IPS DF 6.9 (cell line): ENCODE results near the gene OR52W1.
"Not testable (repeated sequence)": the region's sequence is repeated elsewhere in the genome, so short reads cannot be mapped to it uniquely, and the experiment has no call there.

Experiments used
- DNase-seq: peaks from one replicate; pipeline ENCODE4 v3.0.0-alpha.2; 2013; ENCODE audit warnings: low read depth, low spot score
- H3K27ac ChIP-seq: one replicate; pipeline ENCODE4 v1.5.1; 2013; ENCODE audit warnings: low read length, control low read depth
- H3K27me3 ChIP-seq: 2 replicates; pipeline ENCODE4 v1.6.1; 2013; ENCODE audit warnings: mild to moderate bottlenecking, low read length; ENCODE audit not compliant: control insufficient read depth, insufficient read depth
- H3K36me3 ChIP-seq: 2 replicates; pipeline ENCODE4 v1.6.1; 2013; ENCODE audit warnings: low read length; ENCODE audit not compliant: control insufficient read depth, insufficient read depth
- H3K4me1 ChIP-seq: 2 replicates; pipeline ENCODE4 v1.6.1; 2013; ENCODE audit warnings: low read length; ENCODE audit not compliant: control insufficient read depth, insufficient read depth
- H3K4me3 ChIP-seq: 2 replicates; pipeline ENCODE4 v1.5.1; 2013; ENCODE audit warnings: mild to moderate bottlenecking, low read length
- H3K9me3 ChIP-seq: 2 replicates; pipeline ENCODE4 v1.6.1; 2013; ENCODE audit warnings: low read length, inconsistent platforms; ENCODE audit not compliant: control insufficient read depth, insufficient read depth
- WGBS: extraction: QIAGEN DNeasy Blood & Tissue Kit; methylation state at CpG from one replicate; pipeline ENCODE4 v1.1.7; 2013; ENCODE audit warnings: mixed read lengths, missing lambda C conversion rate; ENCODE audit not compliant: insufficient read length, insufficient coverage; 5-methylcytosine and 5-hydroxymethylcytosine counted together

The OR52W1 gene

DNA sequence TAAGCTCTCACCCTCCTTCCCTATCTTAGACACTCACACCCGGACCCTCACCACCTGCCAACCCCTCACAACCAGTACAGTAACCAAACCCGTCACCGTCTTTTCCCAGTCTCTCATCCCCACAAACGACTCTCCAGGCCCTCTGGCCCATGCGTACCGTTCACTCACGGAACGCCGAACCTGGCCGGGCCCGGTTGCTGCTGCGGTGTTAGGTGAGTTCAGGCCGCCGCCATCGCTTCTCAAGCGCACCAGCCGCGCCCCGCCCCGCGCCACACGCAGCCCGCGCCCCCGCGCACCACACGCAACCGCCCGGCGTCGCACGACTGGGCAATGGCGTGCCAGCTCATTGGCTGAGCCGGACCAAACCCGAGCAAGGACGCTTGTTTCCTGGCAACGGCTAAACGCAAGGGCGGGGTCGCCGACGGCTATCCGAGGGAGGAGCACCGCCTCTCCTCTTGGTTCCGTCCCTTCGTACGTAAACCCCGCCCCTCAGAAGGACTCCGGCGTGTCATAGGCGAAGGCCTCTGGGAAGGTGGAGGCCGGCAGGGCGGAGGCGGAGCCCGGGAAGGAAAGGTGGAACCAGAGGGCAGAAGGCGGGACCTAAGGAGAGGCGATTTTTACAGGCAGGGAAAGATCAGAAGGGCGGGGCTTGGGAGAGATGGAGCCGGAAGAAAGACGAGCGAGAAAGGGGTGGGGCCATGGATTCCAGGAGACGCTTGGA, 35.5 kb downstream of the OR52W1 start, which contains the start of gene FHIP1B:
Gene FHIP1B (minus strand): TSS at position 250 of the 721 bp plus-strand sequence. CDS start 10,120 bp downstream, outside the sequence.
- peak; percentile 99 for DNase-seq
- WGBS = no CpG with 5 or more reads among the region's 62 CpGs
- 0 out of 2 replicates have a peak, but pooled peaks cover 1% of the 10 kb centered on the region for H3K27me3 ChIP-seq

GRCh38 chr11:6237266-6237665, 38.2 kb downstream of the OR52W1 start:
- no CpG with 5 or more reads among the region's 4 CpGs for WGBS
- no peaks in the 10 kb centered on the region; the same call in 1 of the 2 replicates for H3K4me1 ChIP-seq
- H3K27me3 ChIP-seq = 0 out of 2 replicates have a peak, but pooled peaks cover 1% of the 10 kb centered on the region
- no peak overlapping the region for H3K27ac ChIP-seq
- H3K9me3 ChIP-seq = no peaks in the 10 kb centered on the region
- H3K4me3 ChIP-seq = no peak overlapping the region
- H3K36me3 ChIP-seq = no peaks in the 10 kb centered on the region
- no peak for DNase-seq

More for the DNA sequence above, 35.5 kb downstream of the OR52W1 start, which contains the start of gene FHIP1B:
- Histone ChIP-seq H3K36me3 (no peaks in the 10 kb centered on the region), H3K9me3 (no peaks in the 10 kb centered on the region), H3K4me1 (no peaks in the 10 kb centered on the region; the same call in 1 of the 2 replicates), H3K27ac (no peak within 1 kb of the TSS), H3K4me3 (peak within 1 kb of the TSS; percentile 90; the same call in 1 of the 2 replicates)

DNA sequence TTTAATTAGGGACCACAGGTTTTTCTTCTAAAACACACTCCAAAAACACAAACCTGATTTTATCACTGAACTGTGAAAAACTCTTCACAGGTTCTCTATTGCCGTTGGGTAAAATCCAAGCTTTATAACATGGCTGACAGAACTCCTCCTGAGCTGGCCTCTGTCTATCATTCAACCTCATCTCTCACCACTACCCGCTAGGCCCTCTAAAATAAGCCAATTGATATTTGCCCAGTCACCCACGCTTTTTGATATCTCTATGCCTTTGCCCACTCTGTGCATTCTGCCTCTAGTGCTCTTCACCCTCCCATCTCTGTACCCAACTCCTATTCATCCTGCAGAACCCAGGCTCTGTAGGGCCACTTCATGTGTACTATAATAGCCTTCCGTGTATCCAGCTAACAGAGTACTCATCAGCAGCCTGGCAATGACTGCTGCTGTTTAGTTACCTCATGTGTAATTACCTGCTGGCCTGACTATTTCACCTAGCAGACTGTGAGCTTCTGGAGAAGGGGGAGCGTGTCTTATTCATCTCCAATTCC, 38.8 kb downstream of the OR52W1 start:
- Histone ChIP-seq H3K9me3 (no peaks in the 10 kb centered on the region), H3K27ac (no peak overlapping the region), H3K36me3 (no peaks in the 10 kb centered on the region), H3K4me3 (no peak overlapping the region), H3K4me1 (no peaks in the 10 kb centered on the region; the same call in 1 of the 2 replicates), H3K27me3 (0 out of 2 replicates have a peak, but pooled peaks cover 1% of the 10 kb centered on the region)
- no CpG with 5 or more reads among the region's 5 CpGs for WGBS
- DNase-seq = no peak

DNA sequence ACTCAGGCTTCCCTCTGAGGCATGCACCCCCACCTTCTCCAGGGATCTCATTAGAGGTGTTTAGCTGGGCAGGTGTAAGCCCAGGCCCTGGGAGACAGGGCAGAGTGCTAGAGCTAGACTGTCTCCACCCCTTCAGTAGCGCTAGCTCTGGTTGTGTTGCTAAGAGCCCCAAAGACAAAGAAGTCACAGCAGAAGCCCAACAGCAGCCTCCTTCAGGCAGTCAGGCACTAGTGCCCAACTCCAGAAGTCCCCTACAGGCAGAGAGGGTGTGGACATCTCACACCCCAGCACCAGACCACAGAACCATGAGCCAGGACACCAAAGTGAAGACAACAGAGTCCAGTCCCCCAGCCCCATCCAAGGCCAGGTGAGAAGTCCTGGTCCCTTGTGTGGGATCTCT, 39.9 kb downstream of the OR52W1 start, which contains the start of gene CNGA4:
Gene CNGA4 (plus strand): TSS at position 188 of the 400 bp plus-strand sequence. CDS start 118 bp downstream, at position 306.
- Histone ChIP-seq H3K27ac (no peak within 1 kb of the TSS), H3K27me3 (0 out of 2 replicates have a peak, but pooled peaks cover 1% of the 10 kb centered on the region), H3K9me3 (no peaks in the 10 kb centered on the region), H3K4me3 (no peak within 1 kb of the TSS), H3K36me3 (no peaks in the 10 kb centered on the region), H3K4me1 (no peaks in the 10 kb centered on the region)
- WGBS = no CpG with 5 or more reads among the region's 1 CpG
- DNase-seq = no peak

- no peaks in the 10 kb centered on the region for H3K4me1 ChIP-seq
- H3K9me3 ChIP-seq = no peaks in the 10 kb centered on the region
- no peak overlapping the region for H3K4me3 ChIP-seq
- DNase-seq = no peak
- H3K27me3 ChIP-seq = 0 out of 2 replicates have a peak, but pooled peaks cover 1% of the 10 kb centered on the region
- no peaks in the 10 kb centered on the region for H3K36me3 ChIP-seq
- no CpG with 5 or more reads among the region's 28 CpGs for WGBS
- no peak overlapping the region for H3K27ac ChIP-seq
Observed at GRCh38 chr11:6240139-6240538, 41.1 kb downstream of the OR52W1 start.

DNA sequence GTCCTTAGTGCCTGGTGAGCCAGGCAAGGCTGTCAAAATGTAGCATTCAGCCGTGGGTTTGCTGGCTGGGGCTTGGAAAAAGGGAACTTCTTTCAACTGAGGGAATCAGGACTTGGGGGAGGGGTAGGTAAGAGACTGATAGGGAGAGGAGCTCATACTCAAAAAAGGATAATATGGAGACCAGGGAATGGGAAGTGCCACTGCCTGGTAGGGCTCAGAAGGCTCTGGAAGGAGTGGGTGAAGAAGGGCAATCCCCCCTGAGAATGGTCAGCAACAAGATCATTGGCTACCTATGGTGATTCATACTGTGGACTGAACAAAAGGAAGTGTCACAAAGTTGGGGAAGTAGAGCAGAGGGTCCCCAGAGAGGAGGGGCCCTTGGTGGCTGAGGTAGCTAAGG, 41.8 kb downstream of the OR52W1 start:
- H3K36me3 ChIP-seq = no peaks in the 10 kb centered on the region
- H3K27ac ChIP-seq = no peak overlapping the region
- H3K9me3 ChIP-seq = no peaks in the 10 kb centered on the region
- H3K27me3 ChIP-seq = 0 out of 2 replicates have a peak, but pooled peaks cover 1% of the 10 kb centered on the region
- DNase-seq = no peak
- no peaks in the 10 kb centered on the region for H3K4me1 ChIP-seq
- WGBS = no CpG with 5 or more reads among the region's 1 CpG
- H3K4me3 ChIP-seq = no peak overlapping the region

GRCh38 chr11:6241316-6241715, 42.3 kb downstream of the OR52W1 start:
- Histone ChIP-seq H3K36me3 (no peaks in the 10 kb centered on the region), H3K9me3 (no peaks in the 10 kb centered on the region), H3K27ac (no peak overlapping the region), H3K27me3 (0 out of 2 replicates have a peak, but pooled peaks cover 1% of the 10 kb centered on the region), H3K4me3 (no peak overlapping the region), H3K4me1 (no peaks in the 10 kb centered on the region)
- DNase-seq = no peak
- WGBS = no CpG with 5 or more reads among the region's 7 CpGs

DNA sequence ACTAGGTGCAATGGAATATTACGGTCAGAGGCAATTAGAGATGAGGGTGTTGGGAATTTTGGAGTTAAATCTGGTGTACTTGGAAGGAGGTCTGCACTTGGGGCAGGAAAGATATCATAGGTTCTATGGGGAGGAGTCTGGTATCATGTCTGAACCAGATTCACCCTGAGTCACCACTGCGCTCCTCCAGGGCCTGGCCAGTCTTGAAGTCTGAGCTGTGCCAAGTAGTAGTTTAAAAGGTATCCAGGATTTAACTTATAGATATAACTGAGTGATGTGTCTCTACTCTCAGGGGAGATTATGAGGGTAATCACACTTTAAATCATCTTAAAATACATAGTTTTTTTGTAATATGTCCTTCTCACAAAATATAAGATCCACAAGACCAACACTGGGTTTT, 46.5 kb downstream of the OR52W1 start:
- H3K27me3 ChIP-seq = no peaks in the 10 kb centered on the region
- H3K36me3 ChIP-seq = no peaks in the 10 kb centered on the region
- no peaks in the 10 kb centered on the region for H3K9me3 ChIP-seq
- no peak overlapping the region for H3K4me3 ChIP-seq
- H3K4me1 ChIP-seq = no peaks in the 10 kb centered on the region
- WGBS = 100% methylated on average over 1 of the region's 2 CpGs
- no peak overlapping the region for H3K27ac ChIP-seq
- DNase-seq = no peak

DNA sequence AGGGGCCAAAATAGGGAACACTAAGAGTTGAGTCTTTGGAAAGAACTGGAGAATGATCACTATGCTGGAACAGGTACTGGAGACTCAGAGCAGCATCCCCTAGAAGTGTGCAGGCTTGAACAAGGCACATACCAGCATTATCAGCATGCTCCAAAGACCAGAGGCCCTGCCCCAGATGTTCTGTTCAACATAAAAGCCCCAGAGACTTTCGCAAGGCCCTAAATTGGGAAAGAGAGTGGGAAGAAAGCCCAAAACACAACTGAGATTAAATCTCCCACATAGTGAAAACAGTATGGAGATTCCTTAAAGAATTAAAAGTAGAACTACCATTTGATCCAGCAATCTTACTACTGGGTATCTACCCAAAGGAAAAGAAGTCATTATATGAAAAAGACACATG, 49.2 kb downstream of the OR52W1 start:
- no peaks in the 10 kb centered on the region for H3K4me1 ChIP-seq
- H3K27ac ChIP-seq = no peak overlapping the region
- H3K9me3 ChIP-seq = no peaks in the 10 kb centered on the region
- no peak overlapping the region for H3K4me3 ChIP-seq
- no peaks in the 10 kb centered on the region for H3K27me3 ChIP-seq
- no CpG with 5 or more reads among the region's 1 CpG for WGBS
- H3K36me3 ChIP-seq = no peaks in the 10 kb centered on the region
- no peak for DNase-seq

- H3K9me3 ChIP-seq, H3K27ac ChIP-seq, H3K36me3 ChIP-seq, H3K27me3 ChIP-seq, H3K4me1 ChIP-seq, DNase-seq, H3K4me3 ChIP-seq: not testable (repeated sequence)
- WGBS = no CpG with 5 or more reads among the region's 3 CpGs
Observed at GRCh38 chr11:6248897-6249296, 49.9 kb downstream of the OR52W1 start.
